GM12878 (cell line): ENCODE results near the gene LCOR. TPM values are rescaled to one million over a fixed set of nuclear protein-coding genes. Genes with fewer than 3 reads are reported as not detected.

Source experiments
- ATAC-seq: fragments of 200-7000 bp; cut with Tn5 transposase; 3 replicates; pipeline ENCODE4 v1.9.1; 2020; ENCODE audit warnings: mild to moderate bottlenecking, moderate library complexity
- BruUV-seq: library from RNA; stranded (reverse); fragments of 400-500 nt; replicated peaks from 2 replicates; lab custom pipeline; 2021; lab: Mats Ljungman, UMichigan
- CTCF ChIA-PET: fragments of 300-600 bp; sonication (Branson Sonifier 250); formaldehyde crosslinking; extraction: SDS; loops from one replicate; lab custom pipeline; 2021; ENCODE audit warnings: inconsistent platforms; lab: Yijun Ruan, JAX
- POLR2A ChIA-PET: fragments of 350-600 bp; formaldehyde crosslinking; extraction: SDS; loops from one replicate; lab custom pipeline; 2021; ENCODE audit warnings: inconsistent platforms; lab: Charles Lee
- RAD21 ChIA-PET: fragments of 300-600 bp; sonication (Branson Sonifier 250); formaldehyde crosslinking; loops from one replicate; lab custom pipeline; 2023; ENCODE audit warnings: antibody characterized with exemption; ENCODE audit not compliant: unreplicated experiment; lab: Charles Lee
- SMC1A ChIA-PET: fragments of 300-600 bp; sonication (Branson Sonifier 250); formaldehyde crosslinking; loops from one replicate; lab custom pipeline; 2023; ENCODE audit not compliant: unreplicated experiment, uncharacterized antibody; lab: Charles Lee
- DNase-seq: peaks from one replicate; pipeline ENCODE4 v3.0.0-alpha.2; 2011; ENCODE audit warnings: low read depth, low spot score
- FAIRE-seq: peaks from 3 replicates; lab custom pipeline; 2011; peaks lifted over from hg19 to GRCh38; lab: Jason Lieb, UNC
- H2AFZ ChIP-seq: 2 replicates; pipeline ENCODE4 v1.6.0; 2011; ENCODE audit warnings: low read depth, low read length, control low read depth; ENCODE audit not compliant: control insufficient read depth
- H3K27ac ChIP-seq: 2 replicates; pipeline ENCODE4 v1.5.1; 2011; ENCODE audit warnings: control low read depth; ENCODE audit not compliant: control insufficient read depth, insufficient read depth
- H3K27me3 ChIP-seq, 2 experiments: replicated peaks in 1 of 2; 2 replicates each; pipeline versions ENCODE4 v1.6.0 to v1.6.1; 2011; ENCODE audit warnings: low read length in 1 of 2; ENCODE audit not compliant: control insufficient read depth in 2 of 2, insufficient read depth in 2 of 2
- H3K36me3 ChIP-seq, 2 experiments: 2 replicates each; pipeline ENCODE4 v1.5.1; 2011; ENCODE audit warnings: low read length in 1 of 2; ENCODE audit not compliant: control insufficient read depth in 2 of 2, insufficient read depth in 2 of 2
- H3K4me1 ChIP-seq: 2 replicates; pipeline ENCODE4 v1.6.1; 2011; ENCODE audit warnings: mild to moderate bottlenecking, low read length, moderate library complexity, mixed read lengths; ENCODE audit not compliant: control insufficient read depth, insufficient read depth
- H3K4me2 ChIP-seq: 2 replicates; pipeline ENCODE4 v1.6.0; 2011; ENCODE audit warnings: control low read depth; ENCODE audit not compliant: control insufficient read depth, insufficient read depth
- H3K4me3 ChIP-seq: fragments of 200-600 bp; sonication (generic); 2 replicates; pipeline ENCODE4 v1.5.1; 2016
- H3K79me2 ChIP-seq: 2 replicates; pipeline ENCODE4 v1.6.0; 2011; ENCODE audit warnings: low read length; ENCODE audit not compliant: control insufficient read depth, insufficient read depth
- H3K9ac ChIP-seq: 2 replicates; pipeline ENCODE4 v1.8.0; 2011; ENCODE audit warnings: low read length, control low read depth, mixed read lengths; ENCODE audit not compliant: control insufficient read depth, insufficient read depth
- H3K9me3 ChIP-seq: replicated peaks from 3 replicates; pipeline ENCODE4 v1.5.1; 2011; ENCODE audit warnings: mild to moderate bottlenecking, low read length; ENCODE audit not compliant: control insufficient read depth, insufficient read depth
- H4K20me1 ChIP-seq: 2 replicates; pipeline ENCODE4 v1.6.0; 2011; ENCODE audit not compliant: control insufficient read depth, insufficient read depth
- CHD1 ChIP-seq: IDR thresholded peaks from 2 replicates; pipeline ENCODE4 v1.6.1; 2012; ENCODE audit warnings: low read depth, low read length, improper control_type of control experiment
- HDAC2 ChIP-seq: fragments of 200-600 bp; sonication (generic); IDR thresholded peaks from 2 replicates; pipeline ENCODE4 v1.6.1; 2017
- JUNB ChIP-seq: IDR thresholded peaks from 2 replicates; pipeline ENCODE4 v1.6.1; 2016; ENCODE audit warnings: antibody characterized with exemption, mild to moderate bottlenecking
- JUND ChIP-seq: IDR thresholded peaks from 2 replicates; pipeline ENCODE4 v1.6.1; 2012; ENCODE audit warnings: low read depth, mild to moderate bottlenecking, low read length, improper control_type of control experiment, moderate library complexity
- KDM1A ChIP-seq: fragments of 200-600 bp; sonication (generic); IDR thresholded peaks from 2 replicates; pipeline ENCODE4 v1.6.1; 2016; ENCODE audit warnings: borderline replicate concordance
- NRF1 ChIP-seq: conservative IDR thresholded peaks from 2 replicates; pipeline ENCODE4 v1.6.1; 2011; ENCODE audit warnings: mild to moderate bottlenecking, low read depth, low read length, improper control_type of control experiment
- PAX5 ChIP-seq: IDR thresholded peaks from 2 replicates; pipeline ENCODE4 v1.6.1; 2011; ENCODE audit warnings: low read depth, low read length, borderline replicate concordance
- POLR2AphosphoS2 ChIP-seq: IDR thresholded peaks from 2 replicates; pipeline ENCODE4 v1.6.1; 2011; ENCODE audit warnings: low read depth, mild to moderate bottlenecking, low read length, improper control_type of control experiment, moderate library complexity
- RAD21 ChIP-seq: IDR thresholded peaks from 2 replicates; pipeline ENCODE4 v1.6.1; 2011; ENCODE audit warnings: mild to moderate bottlenecking, low read depth, low read length, moderate library complexity; ENCODE audit not compliant: insufficient read depth
- RFX5 ChIP-seq: IDR thresholded peaks from 2 replicates; pipeline ENCODE4 v1.6.1; 2011; ENCODE audit warnings: low read depth, low read length, improper control_type of control experiment
- SMAD5 ChIP-seq: IDR thresholded peaks from 2 replicates; pipeline ENCODE4 v1.6.1; 2016; ENCODE audit warnings: antibody characterized with exemption, low read depth
- SMARCA5 ChIP-seq: fragments of 450-650 bp; IDR thresholded peaks from 2 replicates; pipeline ENCODE4 v1.6.1; 2017; ENCODE audit warnings: mild to moderate bottlenecking
- SREBF1 ChIP-seq: IDR thresholded peaks from 2 replicates; pipeline ENCODE4 v1.6.1; 2012; ENCODE audit warnings: mild to moderate bottlenecking, low read length
- TCF7 ChIP-seq: IDR thresholded peaks from 2 replicates; pipeline ENCODE4 v1.6.1; 2014; ENCODE audit warnings: antibody characterized with exemption, borderline replicate concordance
- YY1 ChIP-seq: IDR thresholded peaks from 2 replicates; pipeline ENCODE4 v1.6.1; 2011; ENCODE audit warnings: low read depth, mild to moderate bottlenecking, low read length
- ZNF384 ChIP-seq: IDR thresholded peaks from 2 replicates; pipeline ENCODE4 v1.6.1; 2012; ENCODE audit warnings: low read depth, mild to moderate bottlenecking, low read length, improper control_type of control experiment, borderline replicate concordance
- ZZZ3 ChIP-seq: IDR thresholded peaks from 2 replicates; pipeline ENCODE4 v1.6.1; 2011; ENCODE audit warnings: low read depth; ENCODE audit not compliant: control insufficient read depth, insufficient read length
- WGBS: methylation state at CpG from one replicate; pipeline ENCODE4 v1.1.6; 2016; ENCODE audit warnings: low lambda C conversion rate; ENCODE audit not compliant: insufficient replicate concordance, insufficient coverage; ENCODE audit errors: missing lambda C conversion rate; 5-methylcytosine and 5-hydroxymethylcytosine counted together
- in situ Hi-C: fragments of 300-500 bp; cut with MboI; formaldehyde crosslinking; loops from 9 replicates; pipeline ENCODE4 v1.14.3; 2018; ENCODE audit warnings: mixed read lengths
- intact Hi-C: fragments of 100-400 bp; cut with micrococcal nuclease; formaldehyde crosslinking; loops from one replicate; pipeline ENCODE4 v1.14.2; 2022; ENCODE audit not compliant: unreplicated experiment
- polyA plus RNA-seq, 11 experiments: library from polyadenylated mRNA; depleted of rRNA in 4 of 11; unstranded in 6 of 11; stranded (reverse) in 5 of 11; fragments of >200 nt; fragmentation: Nextera tagmentation in 4 of 11; fragmentation: Illumina TruSeq in 1 of 11; extraction: Ambion mirVana in 4 of 11; extraction: Trizol in 1 of 11; gene quantifications; 1 replicate in 1 of 11; 2 replicates in 10 of 11; pipeline versions ENCODE4 v1.2.1 to v1.2.3, GENCODE V29; 2011 to 2016; ENCODE audit warnings: inconsistent platforms in 2 of 11, missing spikeins in 2 of 11, low read depth in 1 of 11
- total RNA-seq, 4 experiments: library from RNA; depleted of rRNA in 3 of 4; stranded (reverse); fragments of >200 nt in 3 of 4; fragmentation: Illumina TruSeq in 1 of 4; extraction: Trizol in 1 of 4; gene quantifications; 2 replicates each; pipeline versions ENCODE4 v1.2.1 to v1.2.3, GENCODE V29; 2013 to 2021
- TF ChIP-seq, protein P1 (sequence below): fragments of 450-650 bp; formaldehyde crosslinking; IDR thresholded peaks from 2 replicates; pipeline ENCODE4 v1.4.0; 2022; ENCODE audit warnings: mild to moderate bottlenecking, moderate library complexity
- TF ChIP-seq, protein P2 (sequence below): fragments of 450-650 bp; IDR thresholded peaks from 2 replicates; pipeline ENCODE4 v1.6.1; 2017; ENCODE audit warnings: mild to moderate bottlenecking, low read depth, inconsistent platforms; ENCODE audit not compliant: poor library complexity, severe bottlenecking

LCOR gene
- total and polyA plus RNA-seq, 10 of the 15 experiments (the other 5 are each of a cell fraction or from before 2014, with no cell fraction given): 1.6 to 22.0 (median 13.2) TPM

DNA sequence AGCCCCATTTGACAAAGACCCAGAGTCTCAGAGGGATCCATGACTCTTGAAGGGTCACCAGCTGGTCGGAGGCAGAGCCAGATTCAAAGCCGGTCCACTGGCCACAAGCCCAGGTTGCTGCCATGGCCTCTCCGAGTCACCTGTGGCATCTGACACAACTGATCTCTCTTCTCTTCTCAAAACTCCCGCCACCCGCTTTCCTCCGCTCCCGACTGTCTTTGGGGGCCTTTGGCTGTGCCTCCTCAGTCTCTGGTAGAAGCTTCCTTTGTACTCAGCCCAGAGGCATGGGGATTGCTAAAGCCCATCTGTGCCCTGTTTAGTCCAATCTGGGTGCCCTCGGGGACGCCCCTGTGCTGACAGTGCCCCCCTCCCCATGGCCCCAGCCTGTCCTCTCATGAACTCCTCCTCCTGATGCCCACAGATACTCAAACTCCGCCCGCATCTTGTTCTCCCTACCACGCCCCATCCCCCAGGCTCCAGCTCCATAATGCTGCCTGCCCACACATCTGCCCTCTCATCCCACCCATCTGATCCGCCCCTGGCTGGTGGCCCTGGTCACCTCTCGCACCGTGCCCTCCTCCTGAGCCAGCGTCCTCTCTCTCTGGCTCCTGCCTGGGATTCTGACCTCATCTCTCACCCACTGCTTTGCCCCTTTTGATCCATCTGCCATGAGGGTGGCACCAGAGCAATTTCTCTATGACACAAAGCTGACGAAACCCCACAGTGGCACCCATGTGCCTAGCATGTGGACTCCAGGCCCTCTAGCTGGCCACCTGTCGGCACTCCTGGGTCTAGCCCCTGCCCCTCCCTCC lies 203.1 kb downstream of the LCOR start:
- H3K27me3 ChIP-seq: peaks cover 0 to 3% of the 10 kb centered on the region in 2 experiments; a peak in 2 of 4 replicates
- H3K9me3 ChIP-seq: no peaks in the 10 kb centered on the region
- ATAC-seq: no peak
- H4K20me1 ChIP-seq: no peaks in the 10 kb centered on the region
- FAIRE-seq: no peak
- no peak overlapping the region for H3K4me3 ChIP-seq
- RAD21 ChIA-PET: interaction anchor here (0.7 to 2.1 kb wide), 3 partner anchors 10 to 51 kb away, joined by 3 to 6 read pairs (median 3); no protein-coding TSS in a partner anchor
- in situ Hi-C loops: no loop called here
- H2AFZ ChIP-seq: no peak overlapping the region
- CTCF ChIA-PET: interaction anchor here (0.9 to 8.5 kb wide), 9 partner anchors 11 to 177 kb away, joined by 3 to 155 read pairs (median 9); no protein-coding TSS in a partner anchor
- H3K4me2 ChIP-seq: no peak overlapping the region
- H3K9ac ChIP-seq: no peak overlapping the region
- no peaks in the 10 kb centered on the region for H3K79me2 ChIP-seq
- no peak overlapping the region for H3K27ac ChIP-seq
- no peaks in the 10 kb centered on the region for H3K36me3 ChIP-seq
- SMC1A ChIA-PET: interaction anchor here (1.3 to 4.6 kb wide), 2 partner anchors 11 to 271 kb away, joined by 3 to 24 read pairs; no protein-coding TSS in a partner anchor
- WGBS: 62% methylated on average over 17 of the region's 18 CpGs
- TF ChIP-seq, protein P1, sequence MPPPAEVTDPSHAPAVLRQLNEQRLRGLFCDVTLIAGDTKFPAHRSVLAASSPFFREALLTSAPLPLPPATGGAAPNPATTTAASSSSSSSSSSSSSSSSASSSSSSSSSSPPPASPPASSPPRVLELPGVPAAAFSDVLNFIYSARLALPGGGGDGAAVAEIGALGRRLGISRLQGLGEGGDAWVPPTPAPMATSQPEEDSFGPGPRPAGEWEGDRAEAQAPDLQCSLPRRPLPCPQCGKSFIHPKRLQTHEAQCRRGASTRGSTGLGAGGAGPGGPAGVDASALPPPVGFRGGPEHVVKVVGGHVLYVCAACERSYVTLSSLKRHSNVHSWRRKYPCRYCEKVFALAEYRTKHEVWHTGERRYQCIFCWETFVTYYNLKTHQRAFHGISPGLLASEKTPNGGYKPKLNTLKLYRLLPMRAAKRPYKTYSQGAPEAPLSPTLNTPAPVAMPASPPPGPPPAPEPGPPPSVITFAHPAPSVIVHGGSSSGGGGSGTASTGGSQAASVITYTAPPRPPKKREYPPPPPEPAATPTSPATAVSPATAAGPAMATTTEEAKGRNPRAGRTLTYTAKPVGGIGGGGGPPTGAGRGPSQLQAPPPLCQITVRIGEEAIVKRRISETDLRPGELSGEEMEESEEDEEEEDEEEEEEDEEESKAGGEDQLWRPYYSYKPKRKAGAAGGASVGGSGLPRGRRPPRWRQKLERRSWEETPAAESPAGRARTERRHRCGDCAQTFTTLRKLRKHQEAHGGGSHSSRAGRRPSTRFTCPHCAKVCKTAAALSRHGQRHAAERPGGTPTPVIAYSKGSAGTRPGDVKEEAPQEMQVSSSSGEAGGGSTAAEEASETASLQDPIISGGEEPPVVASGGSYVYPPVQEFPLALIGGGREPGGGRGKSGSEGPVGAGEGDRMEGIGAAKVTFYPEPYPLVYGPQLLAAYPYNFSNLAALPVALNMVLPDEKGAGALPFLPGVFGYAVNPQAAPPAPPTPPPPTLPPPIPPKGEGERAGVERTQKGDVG: no peak
- TF ChIP-seq JUNB: no peak
- no peak for TF ChIP-seq HDAC2
- TF ChIP-seq ZNF384: no peak
- TF ChIP-seq, protein P2, sequence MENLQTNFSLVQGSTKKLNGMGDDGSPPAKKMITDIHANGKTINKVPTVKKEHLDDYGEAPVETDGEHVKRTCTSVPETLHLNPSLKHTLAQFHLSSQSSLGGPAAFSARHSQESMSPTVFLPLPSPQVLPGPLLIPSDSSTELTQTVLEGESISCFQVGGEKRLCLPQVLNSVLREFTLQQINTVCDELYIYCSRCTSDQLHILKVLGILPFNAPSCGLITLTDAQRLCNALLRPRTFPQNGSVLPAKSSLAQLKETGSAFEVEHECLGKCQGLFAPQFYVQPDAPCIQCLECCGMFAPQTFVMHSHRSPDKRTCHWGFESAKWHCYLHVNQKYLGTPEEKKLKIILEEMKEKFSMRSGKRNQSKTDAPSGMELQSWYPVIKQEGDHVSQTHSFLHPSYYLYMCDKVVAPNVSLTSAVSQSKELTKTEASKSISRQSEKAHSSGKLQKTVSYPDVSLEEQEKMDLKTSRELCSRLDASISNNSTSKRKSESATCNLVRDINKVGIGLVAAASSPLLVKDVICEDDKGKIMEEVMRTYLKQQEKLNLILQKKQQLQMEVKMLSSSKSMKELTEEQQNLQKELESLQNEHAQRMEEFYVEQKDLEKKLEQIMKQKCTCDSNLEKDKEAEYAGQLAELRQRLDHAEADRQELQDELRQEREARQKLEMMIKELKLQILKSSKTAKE: no peak
- TF ChIP-seq KDM1A: no peak
- no peak for TF ChIP-seq NRF1
- TF ChIP-seq POLR2AphosphoS2: no peak
- TF ChIP-seq CHD1: no peak
- TF ChIP-seq RFX5: no peak
- TF ChIP-seq JUND: no peak
- TF ChIP-seq SREBF1: no peak
- TF ChIP-seq PAX5: no peak
- TF ChIP-seq SMARCA5: no peak
- TF ChIP-seq RAD21: no peak
- TF ChIP-seq TCF7: no peak
- TF ChIP-seq YY1: no peak
- TF ChIP-seq ZZZ3: no peak
- TF ChIP-seq SMAD5: no peak
- POLR2A ChIA-PET: no interaction called here
- peaks cover 7% of the 10 kb centered on the region for H3K4me1 ChIP-seq
- intact Hi-C loops: no loop called here
- no TSS peak for BruUV-seq
- DNase-seq: no peak
